GM23338 (cell line): ENCODE measurements around the gene SELENOM. TPM values are rescaled to one million over a fixed set of nuclear protein-coding genes. Genes with fewer than 3 reads are reported as not detected.

ENCODE experiments used
- ATAC-seq: fragments of 200-7000 bp; cut with Tn5 transposase; 3 replicates; pipeline ENCODE4 v1.9.1; 2020
- DNase-seq: peaks from one replicate; pipeline ENCODE4 v3.0.0-alpha.2; 2015; ENCODE audit warnings: low spot score
- H2AFZ ChIP-seq: fragments of 200-600 bp; sonication (generic); 2 replicates; pipeline ENCODE4 v1.8.0; 2016; ENCODE audit warnings: antibody characterized with exemption, mild to moderate bottlenecking, moderate library complexity
- H3F3A ChIP-seq: fragments of 200-600 bp; sonication (generic); replicated peaks from 2 replicates; pipeline ENCODE4 v1.8.0; 2017; ENCODE audit warnings: antibody characterized with exemption, mixed run types, low read depth
- H3K27ac ChIP-seq: fragments of 200-600 bp; sonication (generic); 2 replicates; pipeline ENCODE4 v1.6.1; 2016; ENCODE audit warnings: low read depth
- H3K27me3 ChIP-seq: fragments of 200-600 bp; sonication (generic); 2 replicates; pipeline ENCODE4 v1.8.0; 2016; ENCODE audit warnings: mild to moderate bottlenecking, mixed run types, moderate library complexity; ENCODE audit not compliant: insufficient read depth
- H3K36me3 ChIP-seq: fragments of 200-600 bp; sonication (generic); 2 replicates; pipeline ENCODE4 v1.8.0; 2016; ENCODE audit warnings: mild to moderate bottlenecking; ENCODE audit not compliant: insufficient read depth
- H3K4me1 ChIP-seq: fragments of 200-600 bp; sonication (generic); 2 replicates; pipeline ENCODE4 v1.8.0; 2016; ENCODE audit warnings: mild to moderate bottlenecking, moderate library complexity; ENCODE audit not compliant: insufficient read depth
- H3K4me2 ChIP-seq: fragments of 200-600 bp; sonication (generic); 2 replicates; pipeline ENCODE4 v1.7.1; 2017; ENCODE audit warnings: mixed run types
- H3K4me3 ChIP-seq: fragments of 200-600 bp; sonication (generic); 2 replicates; pipeline ENCODE4 v1.6.1; 2016; ENCODE audit warnings: mixed run types
- H3K79me2 ChIP-seq: fragments of 200-600 bp; sonication (generic); replicated peaks from 2 replicates; pipeline ENCODE4 v1.8.0; 2017; ENCODE audit warnings: mild to moderate bottlenecking; ENCODE audit not compliant: insufficient read depth
- H3K9me2 ChIP-seq: fragments of 200-600 bp; sonication (generic); 2 replicates; pipeline ENCODE4 v1.8.0; 2017; ENCODE audit not compliant: insufficient read depth
- H4K20me1 ChIP-seq: fragments of 200-600 bp; sonication (generic); replicated peaks from 2 replicates; pipeline ENCODE4 v1.8.0; 2017; ENCODE audit warnings: mild to moderate bottlenecking; ENCODE audit not compliant: insufficient read depth
- H3K27ac Mint-ChIP-seq: 2 replicates; pipeline ENCODE4 v1.8.0; 2020; ENCODE audit warnings: inconsistent platforms, mild to moderate bottlenecking, moderate library complexity, mixed read lengths
- H3K27me3 Mint-ChIP-seq: 3 replicates; pipeline ENCODE4 v1.8.0; 2022; ENCODE audit warnings: low read depth, mild to moderate bottlenecking, moderate library complexity, mixed read lengths, inconsistent platforms; ENCODE audit not compliant: insufficient read depth, poor library complexity
- H3K36me3 Mint-ChIP-seq: 3 replicates; pipeline ENCODE4 v1.8.0; 2021; ENCODE audit warnings: low read depth, mild to moderate bottlenecking, inconsistent platforms, moderate library complexity, mixed read lengths
- H3K4me1 Mint-ChIP-seq: 3 replicates; pipeline ENCODE4 v1.8.0; 2020; ENCODE audit warnings: mild to moderate bottlenecking, inconsistent platforms, mixed read lengths
- H3K4me3 Mint-ChIP-seq: 3 replicates; pipeline ENCODE4 v1.8.0; 2021; ENCODE audit warnings: moderate library complexity, mild to moderate bottlenecking, inconsistent platforms, mixed read lengths
- H3K9me3 Mint-ChIP-seq: 3 replicates; pipeline ENCODE4 v1.8.0; 2020; ENCODE audit warnings: moderate library complexity, mild to moderate bottlenecking, inconsistent platforms, mixed read lengths
- CREB1 ChIP-seq: fragments of 250-450 bp; sonication (Bioruptor Pico); IDR thresholded peaks from 2 replicates; pipeline ENCODE4 v1.5.0; 2020; ENCODE audit warnings: low read depth, mild to moderate bottlenecking, moderate library complexity
- EZH2 ChIP-seq: fragments of 200-600 bp; sonication (generic); IDR thresholded peaks from one replicate; pipeline ENCODE4 v1.8.0; 2017; ENCODE audit warnings: antibody characterized with exemption, mild to moderate bottlenecking, low read depth; ENCODE audit not compliant: unreplicated experiment
- EZH2phosphoT487 ChIP-seq: fragments of 200-600 bp; sonication (generic); IDR thresholded peaks from one replicate; pipeline ENCODE4 v1.8.1; 2018; ENCODE audit warnings: antibody characterized with exemption; ENCODE audit not compliant: unreplicated experiment
- JUNB ChIP-seq: IDR thresholded peaks from one replicate; pipeline ENCODE4 v1.6.1; 2016; ENCODE audit warnings: antibody characterized with exemption; ENCODE audit not compliant: unreplicated experiment
- NANOG ChIP-seq: IDR thresholded peaks from 2 replicates; pipeline ENCODE4 v1.6.1; 2016; ENCODE audit warnings: antibody characterized with exemption, borderline replicate concordance
- POLR2AphosphoS5 ChIP-seq: IDR thresholded peaks from 2 replicates; pipeline ENCODE4 v1.6.1; 2016; ENCODE audit warnings: antibody characterized with exemption, low read depth
- STAT1 ChIP-seq: IDR thresholded peaks from one replicate; pipeline ENCODE4 v1.6.1; 2016; ENCODE audit warnings: antibody characterized with exemption; ENCODE audit not compliant: unreplicated experiment
- ZNF114 ChIP-seq: fragments of 250-450 bp; sonication (Bioruptor Pico); IDR thresholded peaks from 2 replicates; pipeline ENCODE4 v1.5.0; 2020; ENCODE audit warnings: mild to moderate bottlenecking, moderate library complexity
- polyA plus RNA-seq: library from polyadenylated mRNA; unstranded; fragments of >200 nt; fragmentation: Nextera tagmentation; extraction: Ambion mirVana; gene quantifications from 2 replicates; pipeline ENCODE4 v1.2.1, GENCODE V29; 2016
- total RNA-seq: library from RNA; depleted of rRNA; stranded (reverse); fragments of >200 nt; shearing (Covaris generic); gene quantifications from 2 replicates; pipeline ENCODE4 v1.2.3, GENCODE V29; 2014
- TF ChIP-seq, protein P1 (sequence below), 2 experiments: fragments of 200-600 bp in 1 of 2; sonication (generic) in 1 of 2; conservative IDR thresholded peaks; 2 replicates each; pipeline versions ENCODE4 v1.5.1 to v1.6.1; 2016 to 2017; ENCODE audit warnings: antibody characterized with exemption in 2 of 2, low read depth in 2 of 2, mild to moderate bottlenecking in 2 of 2, moderate library complexity in 1 of 2
- TF ChIP-seq, protein P2 (sequence below): IDR thresholded peaks from one replicate; pipeline ENCODE4 v1.6.1; 2018; ENCODE audit warnings: antibody characterized with exemption; ENCODE audit not compliant: unreplicated experiment

Gene SELENOM
- total and polyA plus RNA-seq, 2 experiments from 2014 or later, result 44.9 to 50.8 TPM

GRCh38 chr22:31120230-31120629, 12.9 kb upstream of the SELENOM start:
- H3K27ac ChIP-seq, result no peak overlapping the region

GRCh38 chr22:31119026-31119717, 11.8 kb upstream of the SELENOM start:
- H2AFZ ChIP-seq, result no peak overlapping the region
- H3K27me3 ChIP-seq, result no peaks in the 10 kb centered on the region
- no peak overlapping the region for H3K4me2 ChIP-seq
- no peaks in the 10 kb centered on the region for H3K9me2 ChIP-seq
- no peak overlapping the region for H3K4me3 Mint-ChIP-seq
- ATAC-seq (no peak), DNase-seq (no peak)
- H3K36me3 Mint-ChIP-seq, result no peaks in the 10 kb centered on the region
- no peaks in the 10 kb centered on the region for H3K79me2 ChIP-seq
- peaks cover 11% of the 10 kb centered on the region for H3K27me3 Mint-ChIP-seq
- peaks cover 19% of the 10 kb centered on the region for H3K4me1 Mint-ChIP-seq
- no peaks in the 10 kb centered on the region for H3K9me3 Mint-ChIP-seq
- no peaks in the 10 kb centered on the region; the same call in 1 of the 2 replicates for H3K36me3 ChIP-seq
- H3K27ac Mint-ChIP-seq, result no peak overlapping the region
- H3K27ac ChIP-seq, result no peak overlapping the region
- H3F3A ChIP-seq, result no peaks in the 10 kb centered on the region
- no peaks in the 10 kb centered on the region for H4K20me1 ChIP-seq
- peaks cover 6% of the 10 kb centered on the region; the same call in 1 of the 2 replicates for H3K4me1 ChIP-seq
- H3K4me3 ChIP-seq, result no peak overlapping the region
- TF ChIP-seq, protein P1, sequence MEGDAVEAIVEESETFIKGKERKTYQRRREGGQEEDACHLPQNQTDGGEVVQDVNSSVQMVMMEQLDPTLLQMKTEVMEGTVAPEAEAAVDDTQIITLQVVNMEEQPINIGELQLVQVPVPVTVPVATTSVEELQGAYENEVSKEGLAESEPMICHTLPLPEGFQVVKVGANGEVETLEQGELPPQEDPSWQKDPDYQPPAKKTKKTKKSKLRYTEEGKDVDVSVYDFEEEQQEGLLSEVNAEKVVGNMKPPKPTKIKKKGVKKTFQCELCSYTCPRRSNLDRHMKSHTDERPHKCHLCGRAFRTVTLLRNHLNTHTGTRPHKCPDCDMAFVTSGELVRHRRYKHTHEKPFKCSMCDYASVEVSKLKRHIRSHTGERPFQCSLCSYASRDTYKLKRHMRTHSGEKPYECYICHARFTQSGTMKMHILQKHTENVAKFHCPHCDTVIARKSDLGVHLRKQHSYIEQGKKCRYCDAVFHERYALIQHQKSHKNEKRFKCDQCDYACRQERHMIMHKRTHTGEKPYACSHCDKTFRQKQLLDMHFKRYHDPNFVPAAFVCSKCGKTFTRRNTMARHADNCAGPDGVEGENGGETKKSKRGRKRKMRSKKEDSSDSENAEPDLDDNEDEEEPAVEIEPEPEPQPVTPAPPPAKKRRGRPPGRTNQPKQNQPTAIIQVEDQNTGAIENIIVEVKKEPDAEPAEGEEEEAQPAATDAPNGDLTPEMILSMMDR (conservative IDR thresholded peaks at IDR 0.05; ENCODE audit: low read depth in 2 of 2), result no peak
- no peak for TF ChIP-seq JUNB
- no peak for TF ChIP-seq ZNF114 (CRISPR knock-in tag)
- no peak for TF ChIP-seq EZH2phosphoT487
- no peak for TF ChIP-seq STAT1
- TF ChIP-seq EZH2, result no peak

More at GRCh38 chr22:31120230-31120629, 12.9 kb upstream of the SELENOM start:
- no peaks in the 10 kb centered on the region for H4K20me1 ChIP-seq
- H3K4me1 Mint-ChIP-seq, result peaks cover 19% of the 10 kb centered on the region
- no peak overlapping the region for H3K4me3 Mint-ChIP-seq
- H3K79me2 ChIP-seq, result no peaks in the 10 kb centered on the region
- H3K9me2 ChIP-seq, result no peaks in the 10 kb centered on the region
- no peak overlapping the region for H2AFZ ChIP-seq
- H3K27me3 ChIP-seq, result no peaks in the 10 kb centered on the region
- no peak overlapping the region for H3K4me3 ChIP-seq
- no peak for TF ChIP-seq CREB1 (CRISPR knock-in tag)
- TF ChIP-seq POLR2AphosphoS5, result no peak
- no peak for TF ChIP-seq EZH2phosphoT487
- TF ChIP-seq NANOG, result no peak
- TF ChIP-seq STAT1, result no peak
- TF ChIP-seq, protein P2, sequence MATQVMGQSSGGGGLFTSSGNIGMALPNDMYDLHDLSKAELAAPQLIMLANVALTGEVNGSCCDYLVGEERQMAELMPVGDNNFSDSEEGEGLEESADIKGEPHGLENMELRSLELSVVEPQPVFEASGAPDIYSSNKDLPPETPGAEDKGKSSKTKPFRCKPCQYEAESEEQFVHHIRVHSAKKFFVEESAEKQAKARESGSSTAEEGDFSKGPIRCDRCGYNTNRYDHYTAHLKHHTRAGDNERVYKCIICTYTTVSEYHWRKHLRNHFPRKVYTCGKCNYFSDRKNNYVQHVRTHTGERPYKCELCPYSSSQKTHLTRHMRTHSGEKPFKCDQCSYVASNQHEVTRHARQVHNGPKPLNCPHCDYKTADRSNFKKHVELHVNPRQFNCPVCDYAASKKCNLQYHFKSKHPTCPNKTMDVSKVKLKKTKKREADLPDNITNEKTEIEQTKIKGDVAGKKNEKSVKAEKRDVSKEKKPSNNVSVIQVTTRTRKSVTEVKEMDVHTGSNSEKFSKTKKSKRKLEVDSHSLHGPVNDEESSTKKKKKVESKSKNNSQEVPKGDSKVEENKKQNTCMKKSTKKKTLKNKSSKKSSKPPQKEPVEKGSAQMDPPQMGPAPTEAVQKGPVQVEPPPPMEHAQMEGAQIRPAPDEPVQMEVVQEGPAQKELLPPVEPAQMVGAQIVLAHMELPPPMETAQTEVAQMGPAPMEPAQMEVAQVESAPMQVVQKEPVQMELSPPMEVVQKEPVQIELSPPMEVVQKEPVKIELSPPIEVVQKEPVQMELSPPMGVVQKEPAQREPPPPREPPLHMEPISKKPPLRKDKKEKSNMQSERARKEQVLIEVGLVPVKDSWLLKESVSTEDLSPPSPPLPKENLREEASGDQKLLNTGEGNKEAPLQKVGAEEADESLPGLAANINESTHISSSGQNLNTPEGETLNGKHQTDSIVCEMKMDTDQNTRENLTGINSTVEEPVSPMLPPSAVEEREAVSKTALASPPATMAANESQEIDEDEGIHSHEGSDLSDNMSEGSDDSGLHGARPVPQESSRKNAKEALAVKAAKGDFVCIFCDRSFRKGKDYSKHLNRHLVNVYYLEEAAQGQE, result no peak
- TF ChIP-seq EZH2, result no peak
- TF ChIP-seq, protein P1 (conservative IDR thresholded peaks at IDR 0.05; ENCODE audit: low read depth in 2 of 2), result no peak
- H3K27me3 Mint-ChIP-seq, result peaks cover 15% of the 10 kb centered on the region
- H3K9me3 Mint-ChIP-seq, result no peaks in the 10 kb centered on the region
- H3K36me3 Mint-ChIP-seq, result no peaks in the 10 kb centered on the region
- no peak overlapping the region for H3K27ac Mint-ChIP-seq
- ATAC-seq, result no peak
- peaks cover 6% of the 10 kb centered on the region; the same call in 1 of the 2 replicates for H3K4me1 ChIP-seq
- no peak overlapping the region for H3K4me2 ChIP-seq
- no peaks in the 10 kb centered on the region for H3F3A ChIP-seq
- H3K36me3 ChIP-seq, result no peaks in the 10 kb centered on the region
- DNase-seq, result no peak
